Measurements from ENCODE around the gene TLE1. TPM values are rescaled to one million over a fixed set of nuclear protein-coding genes. Genes with fewer than 3 reads are reported as not detected.

The TLE1 gene
- total RNA-seq, 1 experiment from 2014 or later: 46.2 TPM

DNA sequence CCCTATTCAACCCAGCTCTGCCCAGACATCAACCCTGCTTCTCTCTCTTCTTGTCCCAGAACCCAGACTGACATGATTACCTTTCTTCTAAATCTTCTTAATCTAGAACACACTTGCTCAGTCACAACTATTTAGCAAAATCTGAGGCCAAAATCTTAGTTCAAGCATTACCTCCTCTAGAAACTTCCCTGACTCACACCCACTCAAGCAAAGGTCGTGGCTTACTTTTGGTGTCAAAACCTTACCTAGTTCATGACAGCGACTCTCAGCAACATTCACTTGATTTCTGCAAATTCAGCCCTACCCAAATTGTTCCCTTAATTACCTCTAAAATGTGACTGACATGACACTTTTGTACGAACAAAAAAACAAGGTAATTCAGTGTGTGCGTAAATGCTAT is 130.2 kb downstream of the TLE1 start:
- no peaks in the 10 kb centered on the region for H3K27me3 Mint-ChIP-seq (ENCODE audit: unreplicated experiment)
- H3K27ac Mint-ChIP-seq (ENCODE audit: unreplicated experiment): peak overlapping the region; percentile 90
- no peak for DNase-seq
- intact Hi-C loops (cut with micrococcal nuclease; ENCODE audit: unreplicated experiment): loop anchor here (5.0 to 10.0 kb wide), 2 partner anchors 37 to 286 kb away; no protein-coding TSS in a partner anchor
- CTCF ChIA-PET: interaction anchor here (1.0 to 1.1 kb wide), 2 partner anchors 9 to 83 kb away, joined by 3 to 4 read pairs; no protein-coding TSS in a partner anchor
- peaks cover 76% of the 10 kb centered on the region for H3K4me1 Mint-ChIP-seq (ENCODE audit: low read depth, unreplicated experiment)
- no TSS peak for BruUV-seq (replicated peaks)
- H3K4me3 Mint-ChIP-seq (ENCODE audit: low read depth, unreplicated experiment): no peak overlapping the region
- TF ChIP-seq, protein P1, sequence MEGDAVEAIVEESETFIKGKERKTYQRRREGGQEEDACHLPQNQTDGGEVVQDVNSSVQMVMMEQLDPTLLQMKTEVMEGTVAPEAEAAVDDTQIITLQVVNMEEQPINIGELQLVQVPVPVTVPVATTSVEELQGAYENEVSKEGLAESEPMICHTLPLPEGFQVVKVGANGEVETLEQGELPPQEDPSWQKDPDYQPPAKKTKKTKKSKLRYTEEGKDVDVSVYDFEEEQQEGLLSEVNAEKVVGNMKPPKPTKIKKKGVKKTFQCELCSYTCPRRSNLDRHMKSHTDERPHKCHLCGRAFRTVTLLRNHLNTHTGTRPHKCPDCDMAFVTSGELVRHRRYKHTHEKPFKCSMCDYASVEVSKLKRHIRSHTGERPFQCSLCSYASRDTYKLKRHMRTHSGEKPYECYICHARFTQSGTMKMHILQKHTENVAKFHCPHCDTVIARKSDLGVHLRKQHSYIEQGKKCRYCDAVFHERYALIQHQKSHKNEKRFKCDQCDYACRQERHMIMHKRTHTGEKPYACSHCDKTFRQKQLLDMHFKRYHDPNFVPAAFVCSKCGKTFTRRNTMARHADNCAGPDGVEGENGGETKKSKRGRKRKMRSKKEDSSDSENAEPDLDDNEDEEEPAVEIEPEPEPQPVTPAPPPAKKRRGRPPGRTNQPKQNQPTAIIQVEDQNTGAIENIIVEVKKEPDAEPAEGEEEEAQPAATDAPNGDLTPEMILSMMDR (IDR thresholded peaks at IDR 0.05; ENCODE audit: unreplicated experiment): no peak
- no peaks in the 10 kb centered on the region for H3K9me3 Mint-ChIP-seq (ENCODE audit: low read depth, unreplicated experiment)
- peaks cover 6% of the 10 kb centered on the region for H3K36me3 Mint-ChIP-seq (ENCODE audit: insufficient read depth, unreplicated experiment)

GRCh38 chr9:81558091-81558830 is 131.1 kb downstream of the TLE1 start:
- peak overlapping the region; percentile 90 for H3K27ac Mint-ChIP-seq (ENCODE audit: unreplicated experiment)
- no peak overlapping the region for H3K4me3 Mint-ChIP-seq (ENCODE audit: low read depth, unreplicated experiment)
- H3K27me3 Mint-ChIP-seq (ENCODE audit: unreplicated experiment): no peaks in the 10 kb centered on the region
- peak; percentile 4 for DNase-seq
- H3K36me3 Mint-ChIP-seq (ENCODE audit: insufficient read depth, unreplicated experiment): peaks cover 6% of the 10 kb centered on the region
- no peaks in the 10 kb centered on the region for H3K9me3 Mint-ChIP-seq (ENCODE audit: low read depth, unreplicated experiment)
- BruUV-seq (replicated peaks): no TSS peak
- peaks cover 66% of the 10 kb centered on the region for H3K4me1 Mint-ChIP-seq (ENCODE audit: low read depth, unreplicated experiment)
- CTCF ChIA-PET: interaction anchor here (1.1 to 1.3 kb wide), 2 partner anchors 11 to 82 kb away, joined by 3 read pairs; no protein-coding TSS in a partner anchor
- intact Hi-C loops (cut with micrococcal nuclease; ENCODE audit: unreplicated experiment): loop anchor here (5.0 to 10.0 kb wide), 2 partner anchors 36 to 287 kb away; no protein-coding TSS in a partner anchor
- TF ChIP-seq, protein P1 (IDR thresholded peaks at IDR 0.05; ENCODE audit: unreplicated experiment): no peak

DNA sequence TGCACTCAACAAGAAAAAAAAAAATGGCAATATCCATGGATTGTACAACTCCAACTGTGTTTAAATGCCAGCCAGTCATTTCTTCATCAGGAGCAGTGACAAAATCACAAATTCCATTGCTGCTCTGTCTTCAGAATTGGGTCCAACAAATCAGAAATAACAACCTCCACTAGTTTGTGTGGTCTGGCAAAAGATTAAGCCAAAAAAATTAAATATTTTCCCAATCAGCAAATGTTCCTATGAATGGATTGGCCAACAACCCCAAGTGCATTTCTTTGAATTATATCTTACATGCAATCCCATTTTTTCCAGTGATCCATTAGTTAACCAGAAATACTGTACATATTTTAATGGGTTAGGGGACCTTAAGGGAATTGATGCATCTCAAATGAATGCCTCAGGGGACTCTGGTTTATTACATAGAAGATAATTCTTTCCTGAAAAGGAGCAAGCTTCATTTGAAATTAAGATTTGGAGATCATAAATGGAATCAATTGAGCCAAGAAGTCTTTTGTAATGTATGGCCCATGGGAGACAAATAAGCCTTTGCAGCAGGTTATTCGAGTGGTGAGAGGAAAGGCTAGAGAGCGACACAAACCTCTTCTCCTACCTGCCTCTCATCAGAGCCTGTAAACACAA is 131.8 kb downstream of the TLE1 start:
- peak overlapping the region; percentile 90 for H3K27ac Mint-ChIP-seq (ENCODE audit: unreplicated experiment)
- CTCF ChIA-PET: interaction anchor here (1.3 kb wide), 1 partner anchor 12 kb away, joined by 3 read pairs; no protein-coding TSS in a partner anchor
- no peaks in the 10 kb centered on the region for H3K27me3 Mint-ChIP-seq (ENCODE audit: unreplicated experiment)
- BruUV-seq (replicated peaks): no TSS peak
- H3K4me1 Mint-ChIP-seq (ENCODE audit: low read depth, unreplicated experiment): peaks cover 62% of the 10 kb centered on the region
- H3K4me3 Mint-ChIP-seq (ENCODE audit: low read depth, unreplicated experiment): no peak overlapping the region
- intact Hi-C loops (cut with micrococcal nuclease; ENCODE audit: unreplicated experiment): loop anchor here (5.0 to 10.0 kb wide), 2 partner anchors 35 to 287 kb away; no protein-coding TSS in a partner anchor
- DNase-seq: no peak
- H3K36me3 Mint-ChIP-seq (ENCODE audit: insufficient read depth, unreplicated experiment): peaks cover 6% of the 10 kb centered on the region
- TF ChIP-seq, protein P1 (IDR thresholded peaks at IDR 0.05; ENCODE audit: unreplicated experiment): no peak
- no peaks in the 10 kb centered on the region for H3K9me3 Mint-ChIP-seq (ENCODE audit: low read depth, unreplicated experiment)

- no TSS peak for BruUV-seq (replicated peaks)
Observed at GRCh38 chr9:81556923-81557322, 132.4 kb downstream of the TLE1 start.

More at GRCh38 chr9:81556923-81557322, 132.4 kb downstream of the TLE1 start:
- Mint-ChIP-seq H3K36me3 (ENCODE audit: insufficient read depth, unreplicated experiment) (peaks cover 6% of the 10 kb centered on the region), H3K4me3 (ENCODE audit: low read depth, unreplicated experiment) (no peak overlapping the region), H3K27me3 (ENCODE audit: unreplicated experiment) (no peaks in the 10 kb centered on the region), H3K9me3 (ENCODE audit: low read depth, unreplicated experiment) (no peaks in the 10 kb centered on the region), H3K27ac (ENCODE audit: unreplicated experiment) (no peak overlapping the region), H3K4me1 (ENCODE audit: low read depth, unreplicated experiment) (peaks cover 62% of the 10 kb centered on the region)
- intact Hi-C loops (cut with micrococcal nuclease; ENCODE audit: unreplicated experiment): loop anchor here (5.0 to 10.0 kb wide), 2 partner anchors 35 to 288 kb away; no protein-coding TSS in a partner anchor
- TF ChIP-seq, protein P1 (IDR thresholded peaks at IDR 0.05; ENCODE audit: unreplicated experiment): no peak
- DNase-seq: no peak
- CTCF ChIA-PET: no interaction called here

Measured in Calu3 (cell line).